GM12878 (cell line): ENCODE results near the gene CSNK1G2.

Source experiments
- EP300 ChIP-seq, 2 experiments: fragments of 150-350 bp in 1 of 2; IDR thresholded peaks; 2 replicates each; pipeline ENCODE4 v1.6.1; 2011 to 2012; ENCODE audit warnings: low read depth in 2 of 2, low read length in 2 of 2, borderline replicate concordance in 1 of 2, improper control_type of control experiment in 1 of 2, inconsistent platforms in 1 of 2; ENCODE audit not compliant: control insufficient read depth in 1 of 2
- PRDM15 ChIP-seq: fragments of 450-650 bp; formaldehyde crosslinking; IDR thresholded peaks from 2 replicates; pipeline ENCODE4 v1.4.0; 2020; ENCODE audit warnings: mild to moderate bottlenecking, moderate library complexity
- SPI1 ChIP-seq: IDR thresholded peaks from 2 replicates; pipeline ENCODE4 v1.6.1; 2011; ENCODE audit warnings: low read depth, mild to moderate bottlenecking, low read length, moderate library complexity, borderline replicate concordance; ENCODE audit not compliant: insufficient read depth

DNA sequence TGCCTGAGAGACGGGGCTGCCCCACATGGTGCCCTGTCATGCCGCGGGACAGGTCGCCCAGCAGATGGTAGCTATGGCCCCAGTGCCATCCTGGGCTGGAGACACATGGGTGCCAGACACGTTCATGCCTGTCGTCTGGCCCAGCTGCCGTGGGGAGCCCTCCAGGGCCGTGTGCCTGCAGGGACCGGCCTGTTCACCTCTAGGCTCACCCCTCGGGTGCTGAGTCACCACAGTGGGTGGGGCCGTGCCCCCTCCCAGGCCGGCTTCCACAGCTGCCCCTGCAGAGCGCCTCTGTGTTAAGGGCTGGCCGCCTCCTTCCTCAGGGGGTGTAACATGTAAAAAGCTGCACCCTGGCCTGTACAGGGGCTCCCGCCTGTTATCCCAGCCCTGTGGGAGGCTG lies 36.1 kb downstream of the CSNK1G2 start:
- TF ChIP-seq PRDM15 (CRISPR knock-in tag) (no peak), SPI1 (no peak), EP300 (IDR thresholded peaks at IDR 0.05; ENCODE audit: borderline replicate concordance in 1 of 2, control insufficient read depth in 1 of 2, low read depth in 2 of 2, low read length in 2 of 2) (no peak)
